ENCODE measurements around the gene SOX13. TPM values are rescaled to one million over a fixed set of nuclear protein-coding genes. Genes with fewer than 3 reads are reported as not detected.

Gene SOX13
- total and polyA plus RNA-seq, 10 of the 15 experiments (the other 5 are each of a cell fraction or from before 2014, with no cell fraction given): 0.04 to 0.31 (median 0.11) TPM; not detected in 7

DNA sequence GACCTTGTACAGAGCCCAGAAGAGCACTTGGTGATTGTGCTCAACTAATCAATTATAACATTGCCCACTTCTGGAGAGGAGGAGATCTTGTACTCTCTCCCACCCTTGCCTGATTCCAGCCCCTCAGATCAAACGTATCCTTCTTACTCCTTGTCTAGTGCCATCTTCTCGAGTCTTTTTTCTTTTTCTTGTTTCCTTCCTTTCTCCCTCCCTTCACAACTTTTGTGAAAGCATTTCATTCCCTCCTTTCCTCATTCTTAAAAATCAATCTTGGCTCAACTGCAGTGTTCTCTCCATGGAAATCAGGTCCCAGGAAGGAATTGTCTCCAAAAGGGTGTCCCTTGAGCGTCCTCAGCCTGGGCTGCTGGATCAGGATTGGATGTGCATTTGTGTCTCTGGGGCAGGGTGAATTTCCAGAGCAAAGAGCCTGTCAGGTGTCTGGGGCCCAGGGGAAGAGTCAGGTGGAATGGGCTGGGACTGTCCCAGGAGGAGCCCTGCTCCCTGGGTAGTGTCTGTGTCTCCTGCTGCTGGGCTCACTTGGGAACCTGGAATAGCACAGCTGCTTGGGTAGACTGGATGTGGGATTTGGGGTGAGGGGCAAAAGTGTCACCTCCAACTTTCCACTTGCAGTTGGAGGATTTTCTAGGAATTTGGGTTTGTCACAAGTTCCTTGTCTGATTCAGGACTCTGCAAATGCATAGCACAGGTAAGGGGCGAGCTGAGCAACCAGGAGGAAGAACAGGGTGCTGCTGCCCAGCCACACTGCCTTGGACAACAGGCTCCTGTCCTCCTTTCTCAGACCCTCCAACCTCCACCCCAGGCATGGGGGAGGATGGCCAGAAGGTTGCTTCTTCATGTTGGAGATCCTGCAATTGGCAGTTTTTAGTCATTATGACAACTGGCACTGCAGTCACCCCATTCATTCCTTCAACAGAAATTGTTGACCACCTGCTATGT lies 3.3 kb downstream of the SOX13 start:
- ChIA-PET SMC1A (ENCODE audit: uncharacterized antibody, unreplicated experiment) (interaction anchor here (1.0 to 1.1 kb wide), 2 partner anchors 16 to 28 kb away, joined by 3 read pairs; no protein-coding TSS in a partner anchor), POLR2A (interaction anchor here (1.2 kb wide), 1 partner anchor 15 kb away, joined by 3 read pairs; no protein-coding TSS in a partner anchor), RAD21 (ENCODE audit: unreplicated experiment) (no interaction called here), CTCF (no interaction called here)
- ATAC-seq (no peak), FAIRE-seq (no peak), DNase-seq (ENCODE audit: low read depth, low spot score) (no peak)
- Histone ChIP-seq H3K79me2 (ENCODE audit: control insufficient read depth, insufficient read depth, low read length) (no peaks in the 10 kb centered on the region), H3K27ac (ENCODE audit: control insufficient read depth, insufficient read depth) (no peak overlapping the region), H3K9me3 (replicated peaks; ENCODE audit: control insufficient read depth, insufficient read depth, low read length) (no peaks in the 10 kb centered on the region), H3K9ac (ENCODE audit: control insufficient read depth, insufficient read depth, low read length) (no peak overlapping the region), H3K4me3 (no peak overlapping the region), H4K20me1 (ENCODE audit: control insufficient read depth, insufficient read depth) (no peaks in the 10 kb centered on the region), H3K4me2 (ENCODE audit: control insufficient read depth, insufficient read depth) (no peak overlapping the region), H3K27me3 (replicated peaks in 1 of 2; ENCODE audit: control insufficient read depth in 2 of 2, insufficient read depth in 2 of 2, low read length in 1 of 2) (peaks cover 16 to 19% of the 10 kb centered on the region in 2 experiments), H3K4me1 (ENCODE audit: control insufficient read depth, insufficient read depth, low read length) (no peaks in the 10 kb centered on the region; the same call in 1 of the 2 replicates), H2AFZ (ENCODE audit: control insufficient read depth, low read depth, low read length) (no peak overlapping the region), H3K36me3 (ENCODE audit: control insufficient read depth in 2 of 2, insufficient read depth in 2 of 2, low read length in 1 of 2) (no peaks in the 10 kb centered on the region)
- TF ChIP-seq, protein P1, sequence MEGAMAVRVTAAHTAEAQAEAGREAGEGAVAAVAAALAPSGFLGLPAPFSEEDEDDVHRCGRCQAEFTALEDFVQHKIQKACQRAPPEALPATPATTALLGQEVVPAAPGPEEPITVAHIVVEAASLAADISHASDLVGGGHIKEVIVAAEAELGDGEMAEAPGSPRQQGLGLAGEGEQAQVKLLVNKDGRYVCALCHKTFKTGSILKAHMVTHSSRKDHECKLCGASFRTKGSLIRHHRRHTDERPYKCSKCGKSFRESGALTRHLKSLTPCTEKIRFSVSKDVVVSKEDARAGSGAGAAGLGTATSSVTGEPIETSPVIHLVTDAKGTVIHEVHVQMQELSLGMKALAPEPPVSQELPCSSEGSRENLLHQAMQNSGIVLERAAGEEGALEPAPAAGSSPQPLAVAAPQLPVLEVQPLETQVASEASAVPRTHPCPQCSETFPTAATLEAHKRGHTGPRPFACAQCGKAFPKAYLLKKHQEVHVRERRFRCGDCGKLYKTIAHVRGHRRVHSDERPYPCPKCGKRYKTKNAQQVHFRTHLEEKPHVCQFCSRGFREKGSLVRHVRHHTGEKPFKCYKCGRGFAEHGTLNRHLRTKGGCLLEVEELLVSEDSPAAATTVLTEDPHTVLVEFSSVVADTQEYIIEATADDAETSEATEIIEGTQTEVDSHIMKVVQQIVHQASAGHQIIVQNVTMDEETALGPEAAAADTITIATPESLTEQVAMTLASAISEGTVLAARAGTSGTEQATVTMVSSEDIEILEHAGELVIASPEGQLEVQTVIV (IDR thresholded peaks at IDR 0.05; ENCODE audit: borderline replicate concordance, partially characterized antibody): no peak
- TF ChIP-seq, protein P2, sequence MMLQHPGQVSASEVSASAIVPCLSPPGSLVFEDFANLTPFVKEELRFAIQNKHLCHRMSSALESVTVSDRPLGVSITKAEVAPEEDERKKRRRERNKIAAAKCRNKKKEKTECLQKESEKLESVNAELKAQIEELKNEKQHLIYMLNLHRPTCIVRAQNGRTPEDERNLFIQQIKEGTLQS (IDR thresholded peaks at IDR 0.05; ENCODE audit: borderline replicate concordance, extremely low read depth, low read depth, low read length): no peak
- TF ChIP-seq, protein P3, sequence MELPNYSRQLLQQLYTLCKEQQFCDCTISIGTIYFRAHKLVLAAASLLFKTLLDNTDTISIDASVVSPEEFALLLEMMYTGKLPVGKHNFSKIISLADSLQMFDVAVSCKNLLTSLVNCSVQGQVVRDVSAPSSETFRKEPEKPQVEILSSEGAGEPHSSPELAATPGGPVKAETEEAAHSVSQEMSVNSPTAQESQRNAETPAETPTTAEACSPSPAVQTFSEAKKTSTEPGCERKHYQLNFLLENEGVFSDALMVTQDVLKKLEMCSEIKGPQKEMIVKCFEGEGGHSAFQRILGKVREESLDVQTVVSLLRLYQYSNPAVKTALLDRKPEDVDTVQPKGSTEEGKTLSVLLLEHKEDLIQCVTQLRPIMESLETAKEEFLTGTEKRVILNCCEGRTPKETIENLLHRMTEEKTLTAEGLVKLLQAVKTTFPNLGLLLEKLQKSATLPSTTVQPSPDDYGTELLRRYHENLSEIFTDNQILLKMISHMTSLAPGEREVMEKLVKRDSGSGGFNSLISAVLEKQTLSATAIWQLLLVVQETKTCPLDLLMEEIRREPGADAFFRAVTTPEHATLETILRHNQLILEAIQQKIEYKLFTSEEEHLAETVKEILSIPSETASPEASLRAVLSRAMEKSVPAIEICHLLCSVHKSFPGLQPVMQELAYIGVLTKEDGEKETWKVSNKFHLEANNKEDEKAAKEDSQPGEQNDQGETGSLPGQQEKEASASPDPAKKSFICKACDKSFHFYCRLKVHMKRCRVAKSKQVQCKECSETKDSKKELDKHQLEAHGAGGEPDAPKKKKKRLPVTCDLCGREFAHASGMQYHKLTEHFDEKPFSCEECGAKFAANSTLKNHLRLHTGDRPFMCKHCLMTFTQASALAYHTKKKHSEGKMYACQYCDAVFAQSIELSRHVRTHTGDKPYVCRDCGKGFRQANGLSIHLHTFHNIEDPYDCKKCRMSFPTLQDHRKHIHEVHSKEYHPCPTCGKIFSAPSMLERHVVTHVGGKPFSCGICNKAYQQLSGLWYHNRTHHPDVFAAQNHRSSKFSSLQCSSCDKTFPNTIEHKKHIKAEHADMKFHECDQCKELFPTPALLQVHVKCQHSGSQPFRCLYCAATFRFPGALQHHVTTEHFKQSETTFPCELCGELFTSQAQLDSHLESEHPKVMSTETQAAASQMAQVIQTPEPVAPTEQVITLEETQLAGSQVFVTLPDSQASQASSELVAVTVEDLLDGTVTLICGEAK (IDR thresholded peaks at IDR 0.05; ENCODE audit: borderline replicate concordance): no peak
- TF ChIP-seq RELA (IDR thresholded peaks at IDR 0.05; ENCODE audit: borderline replicate concordance, partially characterized antibody) (no peak), ZNF274 (IDR thresholded peaks at IDR 0.05; ENCODE audit: insufficient read depth, insufficient read length) (no peak), TCF12 (IDR thresholded peaks at IDR 0.05; ENCODE audit: low read depth, low read length) (no peak)
- WGBS (ENCODE audit: insufficient coverage, insufficient replicate concordance, low lambda C conversion rate, missing lambda C conversion rate): 12% methylated on average over 4 of the region's 4 CpGs
- BruUV-seq (replicated peaks): no TSS peak
- intact Hi-C loops (cut with micrococcal nuclease; ENCODE audit: unreplicated experiment): no loop called here
- in situ Hi-C loops (cut with MboI): no loop called here
